H54 (cell line): ENCODE results near the gene CAMTA1.

ENCODE experiments used
- DNase-seq: peaks from one replicate; pipeline ENCODE4 v3.0.0; 2011; ENCODE audit warnings: low spot score, mixed read lengths; ENCODE audit not compliant: insufficient read length
- FAIRE-seq: peaks from 3 replicates; lab custom pipeline; 2011; peaks lifted over from hg19 to GRCh38; lab: Jason Lieb, UNC
- POLR2A ChIP-seq: IDR thresholded peaks from 2 replicates; pipeline ENCODE4 v1.6.1; 2011; ENCODE audit warnings: low read depth, mild to moderate bottlenecking, low read length

CAMTA1 gene

DNA sequence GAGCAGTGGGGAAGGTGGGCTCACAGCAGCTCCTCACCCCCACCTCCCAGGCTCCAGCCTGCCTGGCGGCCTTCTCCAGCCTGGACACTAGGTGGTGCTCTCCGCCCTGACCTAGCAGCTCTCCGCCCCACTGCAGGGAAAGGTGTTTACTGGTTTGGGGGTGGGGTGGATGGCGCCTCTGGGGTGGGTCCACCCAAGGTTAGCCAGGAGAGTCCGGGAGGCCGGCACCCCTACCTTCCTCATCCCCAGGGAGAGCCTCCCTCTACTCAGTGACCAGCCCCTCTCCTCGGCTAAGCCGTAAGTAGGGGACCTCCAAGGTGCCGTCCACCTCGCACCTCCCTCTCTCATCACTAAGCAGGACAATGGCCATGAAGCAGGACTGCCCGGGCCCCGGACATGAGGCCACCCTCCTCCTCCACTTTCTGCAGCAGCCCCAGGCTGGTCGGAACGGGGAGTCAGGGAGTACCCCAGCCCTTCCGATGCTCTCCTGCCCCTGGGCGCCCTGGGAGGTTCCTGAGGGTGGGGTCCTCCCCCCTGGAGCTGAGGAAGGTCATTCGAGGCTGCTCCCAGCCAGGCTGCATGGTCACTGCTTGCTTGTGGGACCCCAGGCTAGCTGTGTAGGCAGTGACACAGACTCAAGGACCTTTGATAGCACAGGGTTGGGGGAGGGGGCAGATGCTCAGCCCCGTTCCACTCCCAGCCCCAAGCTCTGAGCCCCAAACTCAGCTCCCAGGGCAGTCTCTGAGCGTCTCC lies 884.5 kb downstream of the CAMTA1 start:
- DNase-seq (peak; percentile 53), FAIRE-seq (no peak)
- no peak for TF ChIP-seq POLR2A

DNA sequence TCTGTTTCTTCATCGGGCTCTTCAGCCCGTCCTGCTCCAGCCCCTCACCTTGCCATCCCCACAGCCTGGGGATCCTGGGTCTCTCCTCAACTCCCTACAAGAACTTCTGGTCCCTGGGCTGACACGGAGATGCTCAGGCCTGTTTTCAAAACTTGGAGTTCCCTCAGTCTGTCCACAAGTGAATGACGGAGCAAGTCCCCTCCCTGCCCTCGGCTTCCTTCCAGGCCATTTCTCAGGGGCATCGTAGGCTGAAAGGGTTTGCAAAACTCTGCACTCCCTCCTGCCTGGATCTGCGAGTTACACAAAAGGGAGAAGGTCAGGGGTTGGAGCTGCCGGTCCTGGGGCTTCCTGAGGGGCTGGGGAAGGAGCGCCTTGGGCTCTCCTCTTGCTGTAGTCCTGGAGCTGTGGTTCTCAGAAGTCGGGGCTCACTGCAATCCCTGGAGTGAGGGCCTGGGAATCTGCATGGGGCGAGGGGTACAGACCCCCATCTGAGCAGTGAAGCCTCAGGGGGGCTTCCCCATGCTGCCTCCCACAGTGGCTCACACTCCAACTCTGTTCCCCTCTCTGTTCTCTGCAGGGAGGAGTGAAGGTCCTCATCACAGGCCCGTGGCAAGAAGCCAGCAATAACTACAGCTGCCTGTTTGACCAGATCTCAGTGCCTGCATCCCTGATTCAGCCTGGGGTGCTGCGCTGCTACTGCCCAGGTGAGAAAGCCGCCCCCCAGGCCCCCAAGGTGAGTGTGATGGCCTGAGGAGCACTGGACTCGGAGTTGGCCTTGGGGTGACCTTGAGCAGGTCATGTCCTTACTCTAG lies 885.3 kb downstream of the CAMTA1 start:
- TF ChIP-seq POLR2A: no peak
- DNase-seq: no peak
- no peak for FAIRE-seq

DNA sequence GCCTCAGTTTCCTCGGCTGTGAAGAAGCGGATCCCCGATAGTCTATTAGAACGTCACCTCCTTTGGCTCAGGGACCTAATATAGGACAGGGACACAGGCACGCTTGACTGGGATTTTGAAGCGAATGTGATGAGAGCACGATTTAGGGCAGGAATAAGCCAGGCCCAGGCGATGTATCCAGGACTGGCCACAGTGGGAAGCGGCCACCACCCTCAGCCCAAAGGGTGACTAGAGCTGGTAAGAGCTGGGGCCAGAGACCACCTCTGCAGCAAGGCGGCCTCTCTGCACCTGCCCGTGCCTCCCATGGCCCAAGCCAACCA lies 885.9 kb downstream of the CAMTA1 start:
- no peak for TF ChIP-seq POLR2A
- no peak for FAIRE-seq
- no peak for DNase-seq

DNA sequence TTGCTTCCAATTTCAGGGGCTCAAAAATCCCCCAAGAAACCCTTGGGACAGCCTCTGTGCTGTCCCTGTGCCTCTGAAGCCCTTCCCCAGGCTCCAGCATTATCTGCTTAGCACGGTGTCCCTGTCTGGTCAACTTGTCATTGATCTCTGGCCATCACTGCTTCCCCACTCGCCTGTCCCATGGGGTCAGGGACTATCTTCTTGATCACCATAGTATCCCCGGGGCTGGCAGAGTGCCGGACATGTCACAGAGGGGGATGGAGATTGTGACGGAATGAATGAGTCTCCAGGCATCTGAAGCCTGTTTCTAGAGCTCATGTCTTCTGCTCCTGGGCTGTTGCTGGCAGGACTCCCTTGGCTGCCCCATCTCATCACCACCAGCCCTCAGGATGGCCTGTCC lies 886.4 kb downstream of the CAMTA1 start:
- TF ChIP-seq POLR2A: no peak
- FAIRE-seq (no peak), DNase-seq (no peak)

DNA sequence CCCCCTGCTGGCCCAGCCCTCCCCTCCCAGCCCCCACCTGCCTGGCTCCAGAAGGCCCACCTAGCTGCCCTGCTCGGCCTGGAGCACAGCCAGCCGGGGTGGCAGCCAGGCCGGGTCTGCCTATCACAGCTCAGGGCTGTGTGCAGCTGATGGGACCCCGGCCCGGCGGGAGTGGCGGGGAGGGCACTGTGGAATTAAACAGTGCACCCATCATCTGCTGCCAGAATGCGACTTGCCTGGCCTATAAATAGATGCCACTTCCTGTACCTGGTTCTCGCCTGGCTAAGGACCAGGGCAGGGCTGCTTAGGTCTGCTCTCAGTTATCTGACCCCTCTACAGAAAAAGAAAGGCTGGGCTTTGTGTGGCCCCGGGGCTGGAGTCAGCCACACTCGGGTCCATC lies 887.6 kb downstream of the CAMTA1 start:
- TF ChIP-seq POLR2A: no peak
- no peak for FAIRE-seq
- DNase-seq: no peak

DNA sequence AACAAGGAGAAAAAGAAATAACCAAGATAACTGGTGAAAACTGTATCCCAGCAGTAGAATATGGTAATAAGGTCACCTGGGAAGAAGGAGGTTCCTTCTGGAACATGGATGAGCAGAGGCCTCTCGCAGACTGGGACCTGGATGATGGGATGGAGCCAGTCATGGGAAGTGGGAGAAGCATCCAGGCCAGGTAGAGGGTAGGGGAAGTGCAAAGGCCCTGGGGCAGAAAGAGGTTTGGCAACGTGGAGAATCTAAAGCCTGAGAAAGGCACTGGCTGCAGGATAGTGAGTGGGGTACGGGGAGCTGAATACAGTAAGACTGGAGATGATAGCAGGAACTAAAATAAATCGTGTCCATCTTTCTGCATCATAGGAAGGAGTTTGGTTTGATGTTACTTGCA lies 889.7 kb downstream of the CAMTA1 start:
- DNase-seq (no peak), FAIRE-seq (no peak)
- TF ChIP-seq POLR2A: no peak

DNA sequence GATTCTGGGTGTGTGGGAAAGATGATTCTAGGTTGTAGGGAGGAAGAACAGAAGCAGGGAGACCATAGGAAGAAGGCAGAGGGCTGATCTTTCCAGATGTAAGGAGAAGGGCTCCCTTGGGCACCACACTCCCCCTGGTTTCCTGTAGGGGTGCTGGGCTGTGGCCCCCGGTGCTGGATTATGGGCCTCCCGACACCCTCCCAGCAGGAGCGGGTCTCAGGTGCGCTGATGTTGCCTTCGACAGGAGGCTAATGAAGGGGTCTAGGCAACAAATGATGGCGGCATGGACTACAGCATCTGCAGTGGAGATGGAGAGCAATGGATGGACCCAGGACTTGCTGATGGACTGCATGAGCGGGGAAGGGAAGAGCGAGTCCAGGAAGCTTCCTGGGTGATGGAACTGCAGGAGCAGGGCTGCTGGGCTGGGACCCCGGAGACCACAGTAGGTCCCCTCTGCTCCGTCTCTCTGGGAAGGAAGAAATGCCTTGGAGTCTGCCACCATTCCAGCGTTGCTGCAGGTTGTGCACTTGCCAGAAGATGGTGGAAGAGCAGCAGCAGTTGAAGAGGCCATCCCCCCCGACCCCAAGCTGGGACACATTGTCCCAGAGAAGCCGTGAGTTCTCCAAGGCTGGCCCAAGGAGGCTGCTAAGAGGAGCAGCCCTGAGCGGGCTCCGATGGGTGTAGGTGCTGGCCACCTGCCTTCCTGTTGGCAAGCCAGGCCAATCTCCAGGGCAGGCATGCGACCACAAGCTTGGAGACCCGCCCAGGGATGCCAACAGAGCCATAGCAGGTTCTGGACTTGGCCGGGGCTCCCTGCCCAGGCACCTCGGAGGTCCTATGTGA lies 890.4 kb downstream of the CAMTA1 start:
- TF ChIP-seq POLR2A: no peak
- no peak for FAIRE-seq
- no peak for DNase-seq

DNA sequence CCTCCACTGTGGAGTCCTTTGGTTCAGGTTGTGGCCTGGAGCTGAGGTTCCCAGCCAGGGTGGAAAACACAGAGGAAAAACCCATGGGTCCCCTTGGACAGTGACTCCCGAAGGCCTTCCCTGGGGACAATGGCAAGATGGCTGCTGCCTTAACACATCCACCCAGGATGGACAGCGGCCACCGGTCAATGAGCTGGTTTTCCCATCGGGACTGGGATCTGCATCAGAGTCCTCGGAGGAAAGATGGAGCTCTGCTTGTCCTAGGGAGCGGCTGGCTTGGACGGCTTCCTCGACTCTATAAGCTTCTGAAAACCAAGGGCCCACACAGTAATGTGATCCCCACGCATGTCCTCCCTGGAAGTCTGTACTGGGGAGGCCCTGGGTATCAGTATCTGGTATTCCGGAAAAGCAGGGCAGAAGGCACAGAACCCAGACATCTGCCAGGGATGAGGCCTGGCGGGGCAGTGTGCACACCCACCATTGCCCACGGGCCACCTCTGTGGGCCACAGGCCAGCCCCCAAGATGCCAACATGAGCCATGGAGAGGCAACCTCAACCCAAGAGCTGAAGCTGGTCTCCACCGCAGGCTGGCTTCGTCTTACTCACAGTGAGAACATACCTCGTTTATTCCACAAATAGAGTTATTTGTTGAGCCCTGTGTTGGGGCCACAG lies 891.2 kb downstream of the CAMTA1 start:
- DNase-seq (no peak), FAIRE-seq (no peak)
- TF ChIP-seq POLR2A: no peak

DNA sequence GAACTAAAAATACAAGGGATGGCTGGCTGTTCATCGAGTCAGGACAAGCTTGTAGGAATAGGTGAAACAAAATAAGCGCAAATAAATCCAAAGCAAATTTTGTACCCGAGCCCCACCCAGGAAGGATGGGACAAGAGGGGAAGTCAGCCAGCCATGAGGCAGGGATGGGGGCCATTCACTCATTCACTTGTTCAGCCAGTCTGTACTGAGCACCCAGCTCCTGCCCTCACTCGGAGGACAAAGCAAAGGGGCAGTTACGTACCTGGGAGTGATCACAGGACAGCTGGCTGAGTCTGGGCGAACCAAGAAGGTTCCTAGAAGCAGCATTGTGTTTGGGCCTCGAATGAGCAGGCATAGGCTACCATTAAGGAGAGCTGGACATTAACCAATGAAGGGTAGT lies 891.9 kb downstream of the CAMTA1 start:
- no peak for TF ChIP-seq POLR2A
- FAIRE-seq: no peak

DNA sequence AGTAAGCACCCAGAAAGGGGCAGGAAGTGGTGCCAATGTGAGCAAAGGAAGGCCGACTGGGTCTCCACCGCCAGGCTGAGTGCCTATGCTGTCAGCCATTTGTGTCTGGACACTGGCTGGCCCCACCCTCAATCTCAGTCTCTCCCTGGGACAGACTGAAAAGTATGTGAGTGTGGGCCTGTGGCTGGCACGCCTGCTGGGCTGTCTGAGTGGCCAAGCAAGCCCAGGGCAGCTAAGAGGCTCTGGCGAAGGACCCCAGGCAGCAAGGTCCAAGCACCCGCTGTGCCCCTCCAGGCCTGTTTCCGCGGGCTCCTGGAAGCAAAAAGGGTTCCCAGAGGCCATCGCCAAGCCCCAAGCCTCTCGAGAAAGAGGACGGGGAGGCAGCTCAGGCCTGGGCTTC lies 892.6 kb downstream of the CAMTA1 start:
- FAIRE-seq: no peak
- TF ChIP-seq POLR2A: no peak
- DNase-seq: no peak

More for the DNA sequence above, 891.9 kb downstream of the CAMTA1 start:
- no peak for DNase-seq

DNA sequence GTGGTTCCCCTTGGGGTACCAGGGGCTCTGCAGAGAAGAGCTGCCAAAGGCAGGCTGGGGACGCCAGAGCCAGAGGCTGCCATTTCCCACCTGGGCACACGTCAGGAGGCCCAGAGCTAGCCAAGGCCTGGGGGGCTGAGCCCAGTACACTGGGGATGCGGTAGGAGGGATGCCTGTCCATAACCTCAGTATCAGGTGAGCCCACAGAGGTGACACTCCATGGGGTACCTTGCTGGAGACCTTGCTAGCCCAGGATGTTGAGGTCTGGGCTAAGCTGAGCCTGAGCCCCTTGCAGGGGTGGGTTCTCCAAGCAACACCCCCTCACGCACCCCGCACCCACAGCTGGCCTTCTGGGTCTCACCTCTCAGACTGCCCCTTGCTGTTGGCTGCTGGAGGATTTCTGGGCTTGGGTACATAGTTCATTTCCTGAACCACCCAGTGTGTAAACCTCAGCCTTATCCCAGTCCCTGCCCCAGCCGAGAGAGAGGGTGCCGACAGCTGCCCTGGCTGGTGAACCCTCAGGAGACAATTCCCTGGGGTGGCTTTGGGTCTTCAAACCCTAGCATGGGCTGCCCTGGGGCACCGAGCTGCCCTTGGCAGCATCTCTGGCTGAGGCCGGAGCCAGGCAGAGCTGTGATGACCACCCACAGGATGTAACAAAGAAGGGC lies 893.4 kb downstream of the CAMTA1 start:
- FAIRE-seq (no peak), DNase-seq (no peak)
- TF ChIP-seq POLR2A: no peak

DNA sequence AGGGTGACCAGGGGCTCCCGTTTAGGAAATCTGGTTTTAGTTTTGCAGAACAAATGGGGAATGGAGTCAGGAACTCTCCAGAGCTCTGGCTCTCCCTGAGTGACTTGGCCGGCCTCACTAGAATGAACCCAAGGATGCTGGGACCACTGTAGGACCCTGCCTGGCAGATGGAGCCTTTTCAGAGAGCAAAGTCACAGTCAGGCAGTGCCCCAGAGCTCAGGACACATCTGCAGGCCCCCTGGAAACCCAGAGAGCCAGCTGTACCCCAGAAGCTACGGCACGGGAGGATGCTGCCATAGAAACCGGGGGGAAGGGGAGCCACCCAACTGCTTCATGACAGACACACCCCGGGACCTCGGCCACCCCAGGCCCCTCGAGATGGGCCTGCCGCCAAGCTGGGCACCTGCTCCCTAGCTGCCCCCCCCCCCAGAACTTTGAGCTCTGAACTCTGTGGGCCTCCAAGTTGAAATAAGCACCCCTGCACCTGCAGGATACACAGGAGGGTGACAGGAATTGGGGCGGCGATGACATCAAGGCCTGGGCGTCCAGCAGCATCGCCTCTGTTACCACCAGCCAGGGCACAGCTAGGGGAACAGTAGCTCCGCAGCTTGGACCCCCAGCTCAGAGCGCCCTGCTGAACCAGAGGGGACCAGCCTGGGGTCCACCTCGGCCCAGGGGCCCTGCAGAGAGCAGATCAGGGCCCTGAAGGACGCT lies 894.1 kb downstream of the CAMTA1 start:
- FAIRE-seq: no peak
- TF ChIP-seq POLR2A: no peak
- no peak for DNase-seq

DNA sequence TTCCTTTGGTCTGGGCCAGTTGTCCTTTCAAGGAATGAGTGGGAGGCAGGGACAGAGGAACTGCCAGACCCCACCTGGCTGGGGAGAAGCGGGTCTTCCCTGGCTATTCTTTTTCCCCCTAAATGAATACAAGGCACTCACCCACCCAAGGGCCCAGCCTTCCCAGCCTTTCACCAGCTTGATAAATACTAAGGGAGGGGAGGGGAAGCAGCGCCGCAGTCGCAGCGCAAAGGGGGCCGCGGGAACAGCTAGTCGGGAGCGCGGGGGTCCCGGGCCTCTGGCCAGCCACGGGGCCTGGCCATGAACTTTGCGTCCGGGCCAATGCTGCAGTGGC lies 894.6 kb downstream of the CAMTA1 start:
- no peak for DNase-seq
- no peak for FAIRE-seq
- no peak for TF ChIP-seq POLR2A
